Esophagus muscularis mucosa (tissue), 4 donors: Measurements from ENCODE around the gene OLFML1. TPM values are rescaled to one million over a fixed set of nuclear protein-coding genes. Genes with fewer than 3 reads are reported as not detected.

Source experiments
- DNase-seq: peaks from one replicate; pipeline ENCODE4 v3.0.0-alpha.2; 2017; ENCODE audit errors: extremely low spot score
- H3K27ac ChIP-seq, 4 donors: fragments of 200-600 bp; sonication (generic); replicated peaks in 1 of 4; 1 replicate in 3 of 4; 2 replicates in 1 of 4; pipeline ENCODE4 v1.5.1; 2016 to 2019; ENCODE audit warnings: mild to moderate bottlenecking in 1 of 4
- H3K27me3 ChIP-seq, 4 donors: fragments of 200-600 bp; sonication (generic); one replicate each; pipeline versions ENCODE4 v1.5.1 to v1.6.0; 2016 to 2019
- H3K36me3 ChIP-seq, 4 donors: fragments of 200-600 bp; sonication (generic); one replicate each; pipeline ENCODE4 v1.5.1; 2016 to 2019
- H3K4me1 ChIP-seq, 4 donors: fragments of 200-600 bp; sonication (generic); one replicate each; pipeline ENCODE4 v1.5.1; 2016 to 2019
- H3K4me3 ChIP-seq, 4 donors: fragments of 200-600 bp; sonication (generic); 1 replicate in 2 of 4; 2 replicates in 2 of 4; pipeline ENCODE4 v1.5.1; 2016 to 2019; ENCODE audit warnings: mild to moderate bottlenecking in 4 of 4, moderate library complexity in 1 of 4
- H3K9me3 ChIP-seq, 4 donors: fragments of 200-600 bp; sonication (generic); 1 replicate in 3 of 4; 2 replicates in 1 of 4; pipeline ENCODE4 v1.5.1; 2016 to 2019
- CTCF ChIP-seq, 3 experiments: fragments of 200-600 bp in 2 of 3; fragments of 450-650 bp in 1 of 3; sonication (generic) in 2 of 3; IDR thresholded peaks; one replicate each; pipeline ENCODE4 v1.5.1; 2017 to 2019; ENCODE audit warnings: antibody characterized with exemption in 3 of 3, mild to moderate bottlenecking in 2 of 3, moderate library complexity in 1 of 3
- EP300 ChIP-seq: sonication (generic); formaldehyde crosslinking; IDR thresholded peaks from one replicate; pipeline ENCODE4 v1.6.1; 2017; ENCODE audit warnings: antibody characterized with exemption
- POLR2A ChIP-seq: fragments of 450-650 bp; IDR thresholded peaks from one replicate; pipeline ENCODE4 v1.6.1; 2017; ENCODE audit warnings: antibody characterized with exemption, moderate library complexity, mild to moderate bottlenecking, low read depth
- POLR2AphosphoS5 ChIP-seq, 2 donors: sonication (generic); formaldehyde crosslinking; IDR thresholded peaks; one replicate each; pipeline ENCODE4 v1.6.1; 2017; ENCODE audit warnings: antibody characterized with exemption in 2 of 2
- WGBS: methylation state at CpG from one replicate; pipeline ENCODE4 v1.1.5; 2018; 5-methylcytosine and 5-hydroxymethylcytosine counted together
- intact Hi-C: fragments of 100-400 bp; cut with DNase I; formaldehyde crosslinking; loops from one replicate; pipeline ENCODE4 v1.15.1; 2023
- total RNA-seq, 4 donors: library from RNA; depleted of rRNA; stranded (reverse); fragments of >200 nt; gene quantifications; one replicate each; pipeline versions ENCODE4 v1.1.0 to v1.2.1, GENCODE V29; 2016

Gene OLFML1
- total RNA-seq, 4 donors from 2014 or later, result 5.6 to 10.8 (median 7.7) TPM

DNA sequence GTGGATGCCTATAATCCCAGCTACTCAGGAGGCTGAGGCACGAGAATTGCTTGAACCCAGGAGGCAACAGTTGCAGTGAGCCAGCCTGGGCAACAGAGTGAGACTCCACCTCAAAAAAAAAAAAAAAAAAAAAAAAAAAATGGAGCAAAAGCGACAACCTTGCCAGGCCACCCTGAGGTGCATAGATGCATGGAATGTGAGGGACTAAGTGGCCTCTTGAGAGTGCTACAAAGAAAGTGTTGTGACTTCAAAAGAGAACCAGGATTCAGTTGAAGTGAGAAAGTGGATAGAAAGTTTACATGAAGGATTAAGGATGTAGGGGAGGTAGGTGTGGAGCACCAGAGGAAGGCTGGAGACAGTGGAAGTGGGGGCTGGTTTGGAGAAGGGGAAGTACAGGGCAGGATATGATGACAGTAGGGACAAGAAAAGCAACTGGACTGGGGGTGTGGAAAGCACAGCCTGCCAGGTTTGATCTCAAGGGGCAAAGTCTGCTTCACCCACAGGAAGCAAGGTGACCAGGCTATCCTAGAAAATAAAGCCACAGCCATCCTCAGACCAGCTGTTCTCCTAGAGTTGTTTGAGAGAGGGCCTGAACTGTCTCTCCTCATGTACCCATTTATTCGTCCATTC is 36.0 kb upstream of the OLFML1 start:
- no peaks in the 10 kb centered on the region for H3K4me1 ChIP-seq
- H3K4me3 ChIP-seq, result no peak overlapping the region
- no peak overlapping the region for H3K27ac ChIP-seq
- H3K9me3 ChIP-seq, result no peaks in the 10 kb centered on the region
- intact Hi-C loops, result no loop called here
- TF ChIP-seq POLR2AphosphoS5 (IDR thresholded peaks at IDR 0.05) (no peak), EP300 (no peak), POLR2A (no peak), CTCF (IDR thresholded peaks at IDR 0.05) (no peak)
- DNase-seq, result no peak
- H3K27me3 ChIP-seq, result no peaks in the 10 kb centered on the region
- WGBS, result 90% methylated on average over 3 of the region's 3 CpGs
- no peaks in the 10 kb centered on the region for H3K36me3 ChIP-seq

- Histone ChIP-seq H3K27me3 (no peaks in the 10 kb centered on the region), H3K4me1 (no peaks in the 10 kb centered on the region), H3K27ac (no peak overlapping the region), H3K36me3 (no peaks in the 10 kb centered on the region), H3K9me3 (no peaks in the 10 kb centered on the region), H3K4me3 (no peak overlapping the region)
- 71% methylated on average over 4 of the region's 4 CpGs for WGBS
- DNase-seq, result no peak
- intact Hi-C loops, result no loop called here
- TF ChIP-seq CTCF (IDR thresholded peaks at IDR 0.05), result no peak
- TF ChIP-seq POLR2AphosphoS5 (IDR thresholded peaks at IDR 0.05), result no peak
- TF ChIP-seq EP300, result no peak
- no peak for TF ChIP-seq POLR2A
Measured at GRCh38 chr11:7449841-7450214, 35.5 kb upstream of the OLFML1 start.

- no peaks in the 10 kb centered on the region for H3K36me3 ChIP-seq
- intact Hi-C loops, result no loop called here
- TF ChIP-seq POLR2A (no peak), CTCF (IDR thresholded peaks at IDR 0.05) (no peak), EP300 (no peak), POLR2AphosphoS5 (IDR thresholded peaks at IDR 0.05) (no peak)
Measured at GRCh38 chr11:7450836-7451235, 34.5 kb upstream of the OLFML1 start.

GRCh38 chr11:7451520-7451919 is 33.8 kb upstream of the OLFML1 start:
- intact Hi-C loops, result no loop called here
- WGBS, result 78% methylated on average over 3 of the region's 3 CpGs
- H3K4me1 ChIP-seq, result no peaks in the 10 kb centered on the region
- no peak for DNase-seq
- no peaks in the 10 kb centered on the region for H3K36me3 ChIP-seq
- no peak overlapping the region for H3K4me3 ChIP-seq
- no peak for TF ChIP-seq POLR2A
- no peak for TF ChIP-seq CTCF (IDR thresholded peaks at IDR 0.05)
- TF ChIP-seq EP300, result no peak
- no peak for TF ChIP-seq POLR2AphosphoS5 (IDR thresholded peaks at IDR 0.05)
- H3K27ac ChIP-seq, result no peak overlapping the region
- no peaks in the 10 kb centered on the region for H3K27me3 ChIP-seq
- H3K9me3 ChIP-seq, result no peaks in the 10 kb centered on the region

More at GRCh38 chr11:7450836-7451235, 34.5 kb upstream of the OLFML1 start:
- WGBS, result 82% methylated on average over 3 of the region's 3 CpGs
- no peak for DNase-seq
- Histone ChIP-seq H3K4me3 (no peak overlapping the region), H3K27me3 (no peaks in the 10 kb centered on the region), H3K9me3 (no peaks in the 10 kb centered on the region), H3K27ac (no peak overlapping the region), H3K4me1 (no peaks in the 10 kb centered on the region)

DNA sequence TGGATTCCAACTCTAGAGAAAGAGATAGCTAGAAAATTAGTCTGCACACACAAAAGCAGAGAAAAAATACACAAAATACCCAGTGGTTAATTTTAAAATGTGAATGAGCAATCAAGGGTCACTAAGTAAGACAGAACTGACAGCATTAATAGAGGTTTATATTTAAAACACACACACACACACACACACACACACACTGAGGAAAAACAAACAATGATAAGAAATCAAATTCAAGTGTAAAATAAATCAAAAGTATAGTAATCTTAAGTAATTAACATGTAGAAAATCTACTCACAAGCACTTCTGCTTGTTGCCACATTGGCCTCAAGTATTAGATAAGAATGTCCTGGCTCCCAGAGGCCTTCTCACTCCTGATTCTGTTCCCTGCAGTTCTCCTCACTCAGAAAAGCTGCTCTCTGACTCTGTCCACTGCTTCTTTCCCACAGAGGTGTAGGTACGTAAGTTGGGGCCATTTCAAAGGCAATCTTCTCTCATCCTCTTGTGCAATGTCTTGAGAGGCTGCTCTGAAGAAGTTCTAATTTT is 33.3 kb upstream of the OLFML1 start:
- DNase-seq, result no peak
- H3K4me1 ChIP-seq, result no peaks in the 10 kb centered on the region
- H3K9me3 ChIP-seq, result no peaks in the 10 kb centered on the region
- H3K4me3 ChIP-seq, result no peak overlapping the region
- 84% methylated on average over 1 of the region's 1 CpG for WGBS
- no peaks in the 10 kb centered on the region for H3K36me3 ChIP-seq
- TF ChIP-seq POLR2AphosphoS5 (IDR thresholded peaks at IDR 0.05) (no peak), POLR2A (no peak), EP300 (no peak), CTCF (IDR thresholded peaks at IDR 0.05) (no peak)
- no peaks in the 10 kb centered on the region for H3K27me3 ChIP-seq
- intact Hi-C loops, result no loop called here
- H3K27ac ChIP-seq, result no peak overlapping the region
